DND-41 (cell line): ENCODE results near the gene STX1A.

Source experiments
- ATAC-seq: fragments of 200-7000 bp; cut with Tn5 transposase; 3 replicates; pipeline ENCODE4 v1.9.1; 2021; ENCODE audit warnings: low read depth; ENCODE audit not compliant: insufficient read depth
- DNase-seq: peaks from one replicate; pipeline ENCODE4 v3.0.0-alpha.2; 2020
- H2AFZ ChIP-seq: 2 replicates; pipeline ENCODE4 v1.6.0; 2012; ENCODE audit warnings: low read depth, low read length
- H3K27ac ChIP-seq: 2 replicates; pipeline ENCODE4 v1.5.1; 2012; ENCODE audit warnings: low read length, inconsistent platforms
- H3K27me3 ChIP-seq: fragments of 200-600 bp; sonication (generic); 2 replicates; pipeline ENCODE4 v1.6.0; 2012; ENCODE audit warnings: low read length, mild to moderate bottlenecking, inconsistent platforms; ENCODE audit not compliant: insufficient read depth, poor library complexity
- H3K36me3 ChIP-seq: 2 replicates; pipeline ENCODE4 v1.5.1; 2012; ENCODE audit warnings: low read length, inconsistent platforms; ENCODE audit not compliant: insufficient read depth
- H3K4me1 ChIP-seq: 2 replicates; pipeline ENCODE4 v1.5.1; 2012; ENCODE audit warnings: mild to moderate bottlenecking, low read length; ENCODE audit not compliant: insufficient read depth
- H3K4me2 ChIP-seq: 2 replicates; pipeline ENCODE4 v1.6.0; 2012; ENCODE audit warnings: mild to moderate bottlenecking, moderate library complexity, low read length, inconsistent platforms; ENCODE audit not compliant: insufficient read depth
- H3K4me3 ChIP-seq, 2 experiments: fragments of 200-600 bp in 1 of 2; shearing (Covaris generic) in 1 of 2; 2 replicates each; pipeline ENCODE4 v1.5.1; 2012 to 2016; ENCODE audit warnings: inconsistent platforms in 2 of 2, low read length in 2 of 2, mild to moderate bottlenecking in 2 of 2, low read depth in 1 of 2, moderate library complexity in 1 of 2
- H3K79me2 ChIP-seq: 2 replicates; pipeline ENCODE4 v1.6.0; 2012; ENCODE audit warnings: low read length, inconsistent platforms; ENCODE audit not compliant: insufficient read depth
- H3K9ac ChIP-seq: 2 replicates; pipeline ENCODE4 v1.6.0; 2012; ENCODE audit warnings: low read depth, mild to moderate bottlenecking, inconsistent platforms, low read length, moderate library complexity
- H3K9me3 ChIP-seq: 2 replicates; pipeline ENCODE4 v1.5.1; 2012; ENCODE audit warnings: low read length, moderate library complexity, mild to moderate bottlenecking, inconsistent platforms; ENCODE audit not compliant: insufficient read depth, severe bottlenecking
- H4K20me1 ChIP-seq: 2 replicates; pipeline ENCODE4 v1.6.0; 2012; ENCODE audit warnings: low read length; ENCODE audit not compliant: insufficient read depth
- EZH2 ChIP-seq: IDR thresholded peaks from 3 replicates; pipeline ENCODE4 v1.6.1; 2012; ENCODE audit warnings: borderline replicate concordance, low read depth, mild to moderate bottlenecking, moderate library complexity, low read length, inconsistent platforms; ENCODE audit not compliant: severe bottlenecking
- TF ChIP-seq, protein P1 (sequence below): IDR thresholded peaks from 2 replicates; pipeline ENCODE4 v1.5.1; 2012; ENCODE audit warnings: borderline replicate concordance, low read length, moderate library complexity, mild to moderate bottlenecking; ENCODE audit not compliant: poor library complexity, severe bottlenecking; ENCODE audit errors: extremely low read depth

STX1A gene

DNA sequence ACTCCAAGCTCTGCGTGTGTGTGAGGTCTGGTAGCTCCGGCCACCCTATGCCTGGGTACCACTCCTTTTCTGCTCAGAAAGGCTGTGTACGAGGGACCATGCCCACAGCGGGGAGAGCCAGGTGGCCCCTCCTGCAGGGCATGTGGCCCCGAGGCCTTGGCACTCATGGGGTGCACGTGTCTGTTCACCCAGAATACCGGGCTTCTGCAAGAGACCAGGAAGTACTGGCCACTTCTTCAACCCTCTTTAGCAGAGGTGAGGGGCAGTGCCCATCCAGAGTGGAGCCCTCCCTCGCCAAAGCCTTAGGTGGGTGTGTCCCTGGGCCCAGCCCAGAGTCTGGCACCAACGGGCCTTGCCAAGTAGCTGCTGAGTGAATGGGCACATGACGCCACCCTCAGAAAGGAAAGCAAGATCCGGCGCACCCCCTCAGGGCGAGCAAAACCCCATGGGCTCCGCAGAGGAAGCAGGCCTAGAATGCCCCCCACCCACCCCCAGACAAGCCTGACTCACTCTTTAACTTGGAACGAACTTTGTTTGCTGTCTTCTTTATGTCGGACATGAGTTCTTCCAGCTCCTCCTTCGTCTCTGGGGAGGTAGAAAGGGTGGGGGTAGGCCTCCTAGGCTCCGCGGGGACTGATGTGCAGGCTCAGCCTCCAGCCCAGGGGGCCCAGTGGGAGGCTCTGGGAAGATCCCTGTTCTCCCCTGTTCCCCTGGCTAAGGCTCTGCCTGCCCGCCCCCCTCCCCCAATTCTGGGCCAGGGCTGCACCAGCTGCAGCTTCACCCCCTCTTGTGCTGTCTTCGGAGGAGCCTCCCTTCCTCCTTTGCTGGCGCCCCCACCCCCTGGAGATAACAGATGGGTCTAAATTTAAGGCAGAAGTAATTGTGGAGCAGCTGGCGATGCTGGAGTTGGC, 14.6 kb downstream of the STX1A start:
- no peak overlapping the region for H3K4me2 ChIP-seq
- peaks cover 18% of the 10 kb centered on the region for H3K4me1 ChIP-seq
- H3K27me3 ChIP-seq, result no peaks in the 10 kb centered on the region
- DNase-seq (no peak), ATAC-seq (no peak)
- no peaks in the 10 kb centered on the region for H3K79me2 ChIP-seq
- no peak overlapping the region for H3K9ac ChIP-seq
- H3K9me3 ChIP-seq, result no peaks in the 10 kb centered on the region
- H3K27ac ChIP-seq, result no peak overlapping the region
- 0 out of 2 replicates have a peak, but pooled peaks cover under 1% of the 10 kb centered on the region for H3K36me3 ChIP-seq
- no peak overlapping the region for H2AFZ ChIP-seq
- no peak overlapping the region for H3K4me3 ChIP-seq
- H4K20me1 ChIP-seq, result peaks cover 16% of the 10 kb centered on the region
- TF ChIP-seq EZH2, result no peak
- TF ChIP-seq, protein P1, sequence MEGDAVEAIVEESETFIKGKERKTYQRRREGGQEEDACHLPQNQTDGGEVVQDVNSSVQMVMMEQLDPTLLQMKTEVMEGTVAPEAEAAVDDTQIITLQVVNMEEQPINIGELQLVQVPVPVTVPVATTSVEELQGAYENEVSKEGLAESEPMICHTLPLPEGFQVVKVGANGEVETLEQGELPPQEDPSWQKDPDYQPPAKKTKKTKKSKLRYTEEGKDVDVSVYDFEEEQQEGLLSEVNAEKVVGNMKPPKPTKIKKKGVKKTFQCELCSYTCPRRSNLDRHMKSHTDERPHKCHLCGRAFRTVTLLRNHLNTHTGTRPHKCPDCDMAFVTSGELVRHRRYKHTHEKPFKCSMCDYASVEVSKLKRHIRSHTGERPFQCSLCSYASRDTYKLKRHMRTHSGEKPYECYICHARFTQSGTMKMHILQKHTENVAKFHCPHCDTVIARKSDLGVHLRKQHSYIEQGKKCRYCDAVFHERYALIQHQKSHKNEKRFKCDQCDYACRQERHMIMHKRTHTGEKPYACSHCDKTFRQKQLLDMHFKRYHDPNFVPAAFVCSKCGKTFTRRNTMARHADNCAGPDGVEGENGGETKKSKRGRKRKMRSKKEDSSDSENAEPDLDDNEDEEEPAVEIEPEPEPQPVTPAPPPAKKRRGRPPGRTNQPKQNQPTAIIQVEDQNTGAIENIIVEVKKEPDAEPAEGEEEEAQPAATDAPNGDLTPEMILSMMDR, result no peak

DNA sequence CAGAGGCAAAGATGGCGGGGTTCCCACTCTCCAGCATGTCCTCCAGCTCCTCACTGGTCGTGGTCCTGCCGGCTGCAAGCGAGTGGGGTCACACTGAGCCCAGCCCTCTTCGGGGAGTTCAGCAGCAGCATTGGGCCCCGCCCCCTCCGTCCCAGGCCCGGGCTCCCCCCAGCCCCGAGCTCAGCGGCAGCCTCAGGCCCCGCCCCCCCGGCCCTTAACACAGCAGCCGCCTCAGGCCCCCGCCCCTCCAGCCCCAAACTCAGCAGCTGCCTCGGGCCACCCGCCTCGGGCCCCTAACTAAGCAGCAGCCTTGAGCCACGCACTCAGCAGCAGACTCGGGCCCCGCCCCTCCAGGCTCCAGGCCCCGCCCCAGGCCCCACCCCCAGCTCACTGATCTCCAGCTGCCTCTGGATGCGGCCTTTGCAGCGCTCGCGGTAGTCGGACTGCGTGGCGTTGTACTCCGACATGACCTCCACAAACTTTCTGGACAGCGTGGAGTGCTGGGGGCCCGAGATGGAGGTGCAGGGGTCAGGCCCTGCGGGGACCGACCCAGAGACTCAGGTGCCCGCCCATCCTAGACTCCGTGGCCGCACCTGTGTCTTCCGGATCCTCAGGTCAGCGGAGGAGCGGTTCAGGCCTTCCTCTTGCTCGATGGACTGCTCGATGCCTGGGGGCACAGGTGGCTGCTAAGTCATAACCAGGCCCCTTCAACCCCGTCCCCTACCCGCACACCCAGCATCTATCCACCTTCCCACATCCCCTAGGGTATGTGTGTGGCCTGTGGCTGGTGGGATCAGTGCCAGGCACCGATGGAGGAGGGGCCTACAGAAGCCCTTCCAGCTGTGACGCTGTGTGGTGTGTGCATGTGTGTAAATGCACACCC, 15.5 kb downstream of the STX1A start:
- Histone ChIP-seq H4K20me1 (peaks cover 17% of the 10 kb centered on the region), H3K4me2 (peak overlapping the region; percentile 46; the same call in 1 of the 2 replicates), H3K4me3 (no peak overlapping the region), H3K27ac (no peak overlapping the region), H3K9me3 (no peaks in the 10 kb centered on the region), H3K79me2 (no peaks in the 10 kb centered on the region), H3K36me3 (peaks cover 9% of the 10 kb centered on the region; the same call in 1 of the 2 replicates), H3K4me1 (peaks cover 18% of the 10 kb centered on the region), H3K27me3 (no peaks in the 10 kb centered on the region), H3K9ac (no peak overlapping the region), H2AFZ (no peak overlapping the region)
- ATAC-seq (peak; percentile 66), DNase-seq (peak; percentile 59)
- TF ChIP-seq, protein P1, result no peak
- no peak for TF ChIP-seq EZH2

DNA sequence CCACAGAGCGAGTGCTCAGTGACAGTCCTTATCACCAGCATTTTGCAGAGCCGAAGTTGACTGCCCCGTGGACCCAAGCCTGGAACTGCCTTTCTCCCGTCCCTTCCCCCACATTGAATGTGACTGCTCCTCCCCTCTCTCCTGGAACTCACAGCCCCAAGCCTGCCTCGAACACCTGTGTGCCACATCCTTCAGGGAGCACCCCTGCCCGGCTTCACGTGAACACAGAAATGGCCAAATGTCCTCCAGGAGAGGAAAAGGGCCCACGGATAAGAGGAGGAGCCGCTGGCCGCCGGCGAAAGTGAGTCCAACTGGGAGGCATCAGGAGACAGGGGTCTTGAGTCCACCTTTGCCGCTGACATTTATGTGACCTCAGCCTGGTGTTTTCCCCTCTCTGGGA, 16.2 kb downstream of the STX1A start:
- Histone ChIP-seq H3K27me3 (no peaks in the 10 kb centered on the region), H2AFZ (no peak overlapping the region), H3K27ac (no peak overlapping the region), H3K9me3 (no peaks in the 10 kb centered on the region), H3K36me3 (peaks cover 17% of the 10 kb centered on the region), H4K20me1 (peaks cover 19% of the 10 kb centered on the region), H3K79me2 (no peaks in the 10 kb centered on the region), H3K4me1 (peaks cover 18% of the 10 kb centered on the region), H3K9ac (no peak overlapping the region), H3K4me2 (peak overlapping the region; percentile 46; the same call in 1 of the 2 replicates), H3K4me3 (no peak overlapping the region)
- ATAC-seq, result no peak
- no peak for DNase-seq
- TF ChIP-seq, protein P1, result no peak
- no peak for TF ChIP-seq EZH2
